ENCODE data around the gene CHERP.

Gene CHERP, protein sequence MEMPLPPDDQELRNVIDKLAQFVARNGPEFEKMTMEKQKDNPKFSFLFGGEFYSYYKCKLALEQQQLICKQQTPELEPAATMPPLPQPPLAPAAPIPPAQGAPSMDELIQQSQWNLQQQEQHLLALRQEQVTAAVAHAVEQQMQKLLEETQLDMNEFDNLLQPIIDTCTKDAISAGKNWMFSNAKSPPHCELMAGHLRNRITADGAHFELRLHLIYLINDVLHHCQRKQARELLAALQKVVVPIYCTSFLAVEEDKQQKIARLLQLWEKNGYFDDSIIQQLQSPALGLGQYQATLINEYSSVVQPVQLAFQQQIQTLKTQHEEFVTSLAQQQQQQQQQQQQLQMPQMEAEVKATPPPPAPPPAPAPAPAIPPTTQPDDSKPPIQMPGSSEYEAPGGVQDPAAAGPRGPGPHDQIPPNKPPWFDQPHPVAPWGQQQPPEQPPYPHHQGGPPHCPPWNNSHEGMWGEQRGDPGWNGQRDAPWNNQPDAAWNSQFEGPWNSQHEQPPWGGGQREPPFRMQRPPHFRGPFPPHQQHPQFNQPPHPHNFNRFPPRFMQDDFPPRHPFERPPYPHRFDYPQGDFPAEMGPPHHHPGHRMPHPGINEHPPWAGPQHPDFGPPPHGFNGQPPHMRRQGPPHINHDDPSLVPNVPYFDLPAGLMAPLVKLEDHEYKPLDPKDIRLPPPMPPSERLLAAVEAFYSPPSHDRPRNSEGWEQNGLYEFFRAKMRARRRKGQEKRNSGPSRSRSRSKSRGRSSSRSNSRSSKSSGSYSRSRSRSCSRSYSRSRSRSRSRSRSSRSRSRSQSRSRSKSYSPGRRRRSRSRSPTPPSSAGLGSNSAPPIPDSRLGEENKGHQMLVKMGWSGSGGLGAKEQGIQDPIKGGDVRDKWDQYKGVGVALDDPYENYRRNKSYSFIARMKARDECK

DNA sequence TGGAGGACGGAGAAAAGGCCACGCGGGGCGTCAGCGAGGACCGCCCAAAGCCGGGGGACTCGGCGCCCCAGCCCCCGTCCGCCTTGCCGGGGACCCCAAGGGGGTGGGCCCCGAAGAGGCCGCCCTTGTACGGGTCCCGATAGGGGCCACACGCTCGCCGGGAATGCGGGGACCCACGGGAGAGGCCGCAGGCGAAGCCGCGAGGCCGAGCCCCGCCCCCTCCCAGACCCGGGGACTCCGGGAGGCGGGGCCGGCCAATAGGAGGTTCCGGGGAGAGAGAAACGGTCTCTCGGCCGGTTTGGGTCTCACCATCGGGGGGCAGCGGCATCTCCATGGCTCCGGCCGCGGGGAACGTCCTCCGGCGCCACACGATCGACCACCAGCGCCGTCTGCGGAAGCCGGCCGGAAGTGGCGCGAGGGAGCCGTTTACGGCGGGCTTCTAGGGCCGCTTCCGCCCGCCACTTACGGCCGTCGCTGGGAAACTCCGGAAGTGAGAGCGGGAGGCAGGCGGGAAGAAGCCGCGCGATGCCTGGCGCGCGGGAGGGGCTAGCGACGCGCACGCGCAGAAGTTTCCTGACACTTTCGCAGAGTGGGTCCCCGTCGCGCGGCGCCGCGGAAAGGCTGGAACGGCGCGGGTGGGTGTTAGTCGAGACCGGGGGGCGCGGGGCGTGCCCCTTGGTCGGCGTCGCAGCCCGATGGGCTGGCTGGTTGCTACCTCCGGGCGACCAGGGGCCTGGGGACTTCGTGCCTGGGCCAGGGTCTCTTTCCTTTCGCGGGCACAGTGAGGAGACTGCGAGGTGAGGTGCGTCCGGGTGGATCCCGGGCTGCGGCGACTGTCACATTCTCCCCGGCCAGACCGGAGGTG, at the start of gene CHERP:
TSS of gene CHERP (minus strand) at position 393 of the 865 bp plus-strand sequence. CDS start at position 334, 59 bp downstream.
- DNase-seq (ENCODE audit: low spot score): peak; percentile 95

DNA sequence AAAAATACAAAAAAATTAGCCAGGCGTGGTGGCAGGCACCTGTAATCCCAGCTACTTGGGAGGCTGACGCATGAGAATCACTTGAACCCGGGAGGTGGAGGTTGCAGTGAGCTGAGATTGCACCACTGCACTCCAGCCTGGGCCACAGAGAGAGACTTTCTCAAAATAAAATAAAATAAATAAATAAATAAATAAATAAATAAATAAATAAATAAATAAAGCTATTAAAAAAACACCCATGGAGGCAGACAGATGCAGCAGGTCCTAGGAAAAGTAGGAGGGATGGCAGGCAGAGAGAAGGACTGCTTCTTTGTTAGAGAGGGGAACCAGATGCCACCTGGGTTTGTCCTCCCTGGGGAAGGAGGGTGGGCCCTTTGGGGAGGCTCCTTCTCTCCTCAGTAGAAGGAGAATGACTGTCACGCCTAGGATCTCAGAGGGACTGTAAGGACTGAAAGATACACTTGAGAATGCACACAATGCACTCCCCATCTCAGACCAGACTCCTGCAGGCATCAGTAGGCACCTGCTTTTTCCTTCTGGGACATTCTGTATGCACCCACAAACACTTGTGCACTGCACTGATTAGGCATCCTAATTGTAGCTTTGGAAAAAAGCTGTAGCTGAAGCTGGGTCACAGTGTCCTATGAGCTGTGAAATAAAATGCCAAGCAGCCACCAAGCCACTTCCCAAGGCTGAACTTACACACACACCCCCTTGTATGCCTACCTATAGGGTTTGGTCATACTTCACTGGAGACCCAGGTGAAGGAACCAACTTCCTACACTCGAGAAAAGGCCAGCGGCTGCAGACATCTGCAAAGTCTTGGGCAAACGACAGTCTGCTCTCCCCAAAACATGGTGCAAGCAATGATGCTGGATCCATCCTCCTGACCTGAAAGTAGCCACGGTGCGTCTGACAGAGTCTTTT, 48.9 kb upstream of the CHERP start:
- no peak for DNase-seq (ENCODE audit: low spot score)

DNA sequence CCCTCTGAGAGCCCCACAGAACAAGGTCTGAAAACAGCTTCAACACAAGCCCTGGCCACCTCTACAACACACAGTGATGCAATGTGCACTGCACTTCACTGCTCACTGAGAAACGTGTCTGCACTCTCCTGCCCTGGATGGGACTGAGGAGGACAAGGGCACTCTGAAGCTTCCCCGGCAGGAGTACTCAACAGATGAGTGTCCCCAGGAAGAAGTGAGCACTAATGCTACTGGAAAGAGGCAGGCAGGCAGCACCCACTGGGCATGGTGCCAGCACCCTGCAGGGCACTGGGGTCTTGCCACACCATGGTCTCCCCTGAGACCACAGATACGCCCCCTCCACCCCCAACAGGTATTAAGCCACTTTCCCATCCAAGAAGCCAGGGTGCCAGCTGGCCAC, 47.7 kb upstream of the CHERP start:
- no peak for DNase-seq (ENCODE audit: low spot score)

DNA sequence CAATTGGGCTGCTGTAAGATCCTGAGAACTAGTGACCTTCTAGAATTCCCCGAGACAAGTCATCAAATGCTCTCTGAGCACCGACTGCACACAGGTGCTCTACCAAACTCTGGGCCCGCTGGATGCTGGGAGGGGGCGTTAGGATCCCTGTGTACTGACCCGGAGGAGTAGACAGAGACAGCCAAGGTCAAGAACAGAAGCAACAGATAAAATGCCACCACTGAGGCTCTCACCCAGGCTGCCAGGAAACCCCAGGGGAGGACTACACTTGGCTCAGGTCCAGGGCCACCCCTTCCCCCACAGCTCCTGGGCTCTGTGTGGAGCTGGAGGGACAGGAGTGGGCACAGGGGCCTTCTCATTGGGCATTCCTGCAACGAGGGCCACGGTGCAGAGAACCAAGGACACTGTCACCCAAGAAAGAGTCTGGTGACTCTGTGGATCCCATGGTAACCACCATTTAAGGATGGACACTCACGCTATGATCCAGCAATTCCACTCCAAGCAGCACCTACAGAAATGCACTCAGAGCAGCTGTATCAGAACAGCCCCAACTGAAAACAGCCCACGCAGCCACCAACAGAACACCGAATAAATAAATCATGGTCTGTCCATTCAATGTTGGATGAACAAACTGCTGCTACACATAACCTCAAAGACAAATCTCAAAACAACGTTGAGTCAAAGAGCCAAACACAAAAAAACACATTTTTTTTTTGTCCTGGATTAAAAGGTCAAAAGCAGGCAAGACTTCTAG, 46.8 kb upstream of the CHERP start:
- no peak for DNase-seq (ENCODE audit: low spot score)

DNA sequence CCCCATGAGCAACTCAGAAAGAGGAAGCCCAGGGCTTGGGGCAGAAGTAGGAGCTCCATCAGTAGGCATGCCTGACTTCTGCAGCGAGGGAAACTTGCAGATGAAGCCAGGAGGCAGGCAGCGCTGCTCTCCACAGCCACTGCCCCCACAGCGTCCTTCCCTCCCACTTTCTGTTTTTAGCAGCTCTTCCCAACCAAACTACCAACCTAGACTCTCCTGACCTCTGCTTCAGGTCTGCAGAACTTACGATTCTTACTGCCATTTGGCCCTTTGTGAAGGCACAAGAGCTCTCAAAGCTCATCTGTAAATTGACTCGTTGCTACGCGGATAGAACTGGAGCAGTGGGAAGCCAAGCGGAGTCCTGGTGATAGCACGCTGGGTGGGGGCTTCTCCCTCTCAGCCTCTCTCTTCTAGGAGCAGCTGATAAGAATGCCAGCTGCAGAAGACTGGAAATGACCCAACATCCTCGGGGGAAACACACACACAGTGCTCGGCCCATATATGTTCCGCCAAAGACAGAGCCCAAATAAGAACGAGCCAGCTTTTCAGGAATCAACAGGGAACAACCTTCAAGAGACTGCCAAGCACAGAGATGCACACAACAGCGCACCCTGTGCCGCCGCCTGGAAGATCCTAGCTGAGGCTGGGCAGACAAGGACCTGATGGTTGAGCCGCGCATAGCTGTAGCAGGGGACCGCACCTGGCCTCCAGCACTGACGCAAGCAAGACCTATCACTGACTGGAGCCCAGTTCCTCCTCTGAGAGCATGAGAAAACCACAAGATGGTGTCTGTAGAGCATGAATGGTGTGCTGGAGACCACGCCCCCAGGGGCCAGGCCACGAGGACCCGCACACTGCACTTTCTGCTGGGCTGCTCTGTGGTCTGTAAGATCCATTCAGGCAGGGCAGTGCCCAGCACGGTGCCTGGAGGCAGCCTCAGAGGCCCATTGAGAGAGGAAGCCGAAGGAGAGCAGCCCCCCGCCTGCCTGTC, 45.9 kb upstream of the CHERP start:
- no peak for DNase-seq (ENCODE audit: low spot score)

DNA sequence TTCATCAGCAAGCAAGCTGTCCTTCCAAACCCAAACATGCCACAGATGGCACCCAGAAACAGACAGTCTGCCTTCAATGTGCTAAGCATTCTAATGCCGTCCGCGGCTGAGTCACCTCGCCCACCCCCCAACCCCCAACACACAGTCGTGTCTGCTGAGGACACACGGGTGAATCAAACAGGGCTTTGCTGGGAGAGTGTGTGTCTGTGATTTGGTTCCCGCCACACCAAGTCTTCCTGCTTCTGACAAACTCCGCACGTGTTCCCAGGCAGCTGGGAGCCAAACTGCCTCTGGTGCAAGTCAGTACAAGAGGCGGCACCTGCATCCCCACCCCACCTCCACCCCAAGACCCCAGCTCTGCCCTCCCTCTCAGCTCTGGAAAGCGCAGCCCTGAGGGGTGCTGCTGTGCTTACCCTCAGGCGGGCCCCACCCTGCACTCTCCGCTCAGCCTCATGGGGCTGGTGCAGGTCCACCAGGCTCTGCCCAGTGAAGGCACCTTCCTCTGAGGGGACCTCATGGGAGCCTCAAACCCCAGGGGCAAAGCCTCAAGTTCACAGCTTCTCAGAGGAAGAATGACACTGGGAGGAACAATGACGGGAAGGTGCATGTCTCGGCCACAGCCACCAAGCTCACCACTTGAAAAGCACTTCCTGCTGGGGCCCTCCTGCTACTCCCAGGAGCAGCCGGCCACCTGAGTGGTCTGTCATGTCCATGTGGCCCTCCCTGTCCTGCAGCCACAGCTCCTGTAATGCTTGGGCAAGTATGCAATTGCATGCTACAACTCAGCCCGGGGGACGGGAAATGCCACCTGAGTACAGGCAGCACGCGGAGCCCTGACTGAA, 45.0 kb upstream of the CHERP start:
- no peak for DNase-seq (ENCODE audit: low spot score)

DNA sequence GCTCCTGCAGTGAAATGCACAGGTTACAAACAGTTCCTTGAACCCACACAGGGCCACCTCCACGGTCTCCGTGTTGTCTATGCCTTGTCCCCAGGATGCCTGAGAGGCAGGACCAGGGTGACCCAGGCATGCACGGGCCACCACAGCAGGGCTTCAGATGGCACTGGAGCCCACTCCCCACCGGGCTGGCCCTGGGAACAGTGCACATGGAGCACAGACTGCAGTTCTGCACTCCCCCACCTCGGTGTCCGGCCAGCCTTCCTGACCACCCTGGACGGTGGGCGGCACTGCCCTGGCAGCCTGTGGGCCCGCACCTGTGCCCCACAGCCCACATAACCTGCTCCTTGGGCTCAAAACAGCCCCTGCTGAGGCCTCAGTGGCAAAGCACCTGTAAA, 44.2 kb upstream of the CHERP start:
- DNase-seq (ENCODE audit: low spot score): no peak

DNA sequence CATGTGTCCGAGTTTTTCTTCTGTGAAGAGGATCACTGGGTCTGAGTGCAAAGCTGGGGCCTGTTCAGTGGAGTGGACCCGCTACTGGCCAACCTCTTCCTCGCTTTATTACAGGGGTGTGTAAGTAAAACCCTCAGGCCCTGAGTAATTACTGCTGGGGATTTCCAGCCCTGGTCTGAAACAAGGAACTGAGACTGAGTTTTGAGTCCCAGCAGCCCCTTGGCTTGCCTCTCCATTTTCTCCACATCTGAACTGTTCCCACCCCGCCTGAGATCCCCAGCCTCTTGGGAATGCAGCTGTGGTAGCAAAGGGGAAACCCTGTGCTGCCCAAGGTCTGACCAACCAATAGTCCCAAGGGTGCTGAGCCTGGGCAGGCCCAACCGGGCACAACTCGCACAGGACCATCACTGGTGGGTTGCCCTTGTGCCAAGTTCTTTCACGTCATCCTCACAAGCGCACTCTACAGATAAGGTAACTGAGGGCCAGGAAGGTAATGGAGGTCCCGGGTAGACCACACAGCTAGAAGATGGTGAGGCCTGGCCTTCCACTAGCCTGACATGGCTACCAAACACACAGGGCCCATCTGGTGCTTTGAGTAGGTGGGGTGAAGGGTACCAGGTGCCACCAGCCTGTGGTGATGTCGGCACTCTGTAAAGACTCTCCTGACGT, 43.7 kb upstream of the CHERP start:
- DNase-seq (ENCODE audit: low spot score): no peak

DNA sequence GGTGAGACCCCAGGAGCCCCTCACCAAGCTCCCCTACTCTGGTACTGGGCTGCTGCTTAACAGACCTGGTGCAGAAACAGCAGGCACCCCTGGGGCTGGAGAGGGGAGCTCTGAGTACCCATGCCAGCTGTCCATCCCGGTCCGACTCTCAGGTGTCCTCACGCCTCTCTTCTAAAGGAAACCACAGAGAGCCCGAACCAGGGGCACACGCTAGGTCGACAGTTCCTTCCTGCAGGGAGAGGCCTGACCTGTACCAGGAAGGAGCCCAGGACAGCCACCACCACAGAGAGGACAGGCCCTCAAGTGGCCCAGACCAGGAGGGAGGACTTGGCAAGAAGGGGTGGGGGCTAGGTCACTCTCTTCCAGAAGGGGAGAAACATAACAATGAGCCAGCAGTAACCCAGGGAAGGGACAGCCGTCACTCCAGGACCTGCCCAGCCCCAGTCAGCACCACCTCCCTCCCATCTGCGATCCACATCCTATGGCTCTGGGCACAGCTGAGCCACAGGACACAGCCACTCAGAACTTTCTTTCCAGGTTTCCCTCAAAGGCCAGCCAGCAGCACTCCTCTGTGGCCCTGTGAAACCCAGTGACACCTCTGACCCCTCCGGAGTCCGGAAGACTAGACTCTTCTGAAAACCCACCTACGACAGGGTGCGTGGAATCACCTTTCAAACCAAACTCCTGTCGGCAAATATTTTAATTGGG, 43.0 kb upstream of the CHERP start:
- no peak for DNase-seq (ENCODE audit: low spot score)

DNA sequence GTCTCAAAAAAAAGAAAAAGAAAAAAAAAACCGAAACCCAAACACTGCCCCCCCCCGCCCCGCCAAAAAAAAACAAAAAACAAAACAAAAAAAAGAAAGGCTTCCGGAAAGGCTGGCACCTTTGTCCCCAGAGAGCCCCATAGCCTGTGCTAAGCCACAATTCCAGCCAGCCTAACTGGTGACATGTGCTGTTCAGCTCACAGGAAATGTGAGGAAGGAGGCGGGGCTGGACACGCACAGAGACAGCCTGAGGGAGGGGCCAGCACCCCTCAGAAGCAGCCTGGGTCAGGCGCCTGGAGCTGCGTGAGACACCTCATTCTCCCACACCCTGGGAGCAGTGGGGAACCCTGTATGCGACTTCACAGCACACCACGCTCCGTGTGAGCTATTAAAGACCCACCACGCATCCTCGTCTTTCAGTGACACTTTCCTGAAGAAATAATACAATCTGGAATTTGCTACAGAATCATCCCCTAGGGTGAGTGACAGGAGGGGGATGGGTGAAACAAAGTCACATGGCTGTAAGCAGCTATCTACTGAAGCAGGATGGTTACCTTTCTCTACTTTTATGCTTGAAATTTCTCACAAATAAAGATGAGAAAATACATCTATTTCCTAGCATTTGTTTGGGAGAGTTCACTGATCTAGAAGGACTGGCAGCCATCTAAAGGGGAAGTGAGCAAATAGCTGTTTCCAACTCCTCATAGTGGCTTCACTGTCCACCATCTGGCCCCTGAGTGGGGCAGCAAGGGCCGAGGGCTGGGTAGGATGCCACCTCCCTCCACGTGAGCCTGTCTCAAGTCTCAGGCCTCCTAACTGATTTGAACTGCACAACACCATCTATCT, 42.2 kb upstream of the CHERP start:
- DNase-seq (ENCODE audit: low spot score): peak; percentile 81

DNA sequence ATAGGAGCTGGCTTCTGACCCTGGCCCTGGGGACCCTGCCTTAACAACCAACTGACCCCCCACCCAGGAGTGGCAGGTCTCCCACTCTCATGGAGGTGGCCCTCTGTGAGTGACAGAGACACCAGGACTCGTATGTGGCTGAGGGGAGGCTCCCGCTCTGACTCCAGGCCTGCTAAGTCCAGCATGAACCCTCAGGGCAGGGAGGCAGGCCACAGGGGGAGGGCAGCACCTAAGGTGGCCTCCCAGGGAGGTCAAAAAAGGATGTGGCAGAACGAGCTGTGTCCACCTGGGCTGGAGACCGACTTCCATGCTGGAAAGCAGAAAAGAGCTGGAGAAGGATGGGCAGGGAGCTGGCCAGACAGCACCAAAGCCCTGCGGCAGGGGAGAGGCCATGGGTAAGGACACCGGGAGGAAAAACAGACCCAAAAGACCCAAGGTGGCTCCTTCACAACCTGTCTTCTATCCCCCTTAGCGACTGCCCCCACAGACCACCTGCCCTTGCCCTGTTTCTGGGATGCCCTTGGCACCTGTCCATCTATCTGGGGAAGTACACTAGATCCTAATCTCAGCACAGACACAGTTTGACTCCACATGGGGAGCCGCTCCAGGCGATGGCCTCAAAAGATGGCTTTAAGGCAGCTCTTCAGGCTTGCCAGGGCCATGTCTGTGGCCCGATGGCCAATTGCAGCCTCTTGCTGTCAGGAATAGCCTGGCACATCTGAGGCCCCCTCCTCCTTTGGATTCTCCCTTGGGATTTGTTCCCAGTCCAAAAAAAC, 40.4 kb upstream of the CHERP start:
- DNase-seq (ENCODE audit: low spot score): no peak

DNA sequence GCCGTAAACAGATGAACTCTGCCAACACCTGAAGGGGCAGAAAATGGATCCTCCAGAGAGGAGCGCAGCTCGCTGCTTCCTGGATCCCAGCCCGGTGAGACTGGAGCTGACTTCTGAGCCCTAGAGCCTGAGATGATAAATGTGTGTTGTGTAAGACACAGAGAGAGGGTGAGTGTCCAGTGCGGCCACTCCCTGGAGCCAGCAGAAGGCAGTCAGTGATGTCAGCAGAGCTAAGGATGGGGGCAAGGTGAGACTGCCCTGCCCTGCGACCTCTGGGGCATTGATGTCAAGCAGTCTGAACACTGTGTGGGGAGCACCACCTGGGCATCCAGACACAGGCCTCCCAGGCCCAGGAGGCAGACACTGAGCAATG, 39.7 kb upstream of the CHERP start:
- no peak for DNase-seq (ENCODE audit: low spot score)

DNA sequence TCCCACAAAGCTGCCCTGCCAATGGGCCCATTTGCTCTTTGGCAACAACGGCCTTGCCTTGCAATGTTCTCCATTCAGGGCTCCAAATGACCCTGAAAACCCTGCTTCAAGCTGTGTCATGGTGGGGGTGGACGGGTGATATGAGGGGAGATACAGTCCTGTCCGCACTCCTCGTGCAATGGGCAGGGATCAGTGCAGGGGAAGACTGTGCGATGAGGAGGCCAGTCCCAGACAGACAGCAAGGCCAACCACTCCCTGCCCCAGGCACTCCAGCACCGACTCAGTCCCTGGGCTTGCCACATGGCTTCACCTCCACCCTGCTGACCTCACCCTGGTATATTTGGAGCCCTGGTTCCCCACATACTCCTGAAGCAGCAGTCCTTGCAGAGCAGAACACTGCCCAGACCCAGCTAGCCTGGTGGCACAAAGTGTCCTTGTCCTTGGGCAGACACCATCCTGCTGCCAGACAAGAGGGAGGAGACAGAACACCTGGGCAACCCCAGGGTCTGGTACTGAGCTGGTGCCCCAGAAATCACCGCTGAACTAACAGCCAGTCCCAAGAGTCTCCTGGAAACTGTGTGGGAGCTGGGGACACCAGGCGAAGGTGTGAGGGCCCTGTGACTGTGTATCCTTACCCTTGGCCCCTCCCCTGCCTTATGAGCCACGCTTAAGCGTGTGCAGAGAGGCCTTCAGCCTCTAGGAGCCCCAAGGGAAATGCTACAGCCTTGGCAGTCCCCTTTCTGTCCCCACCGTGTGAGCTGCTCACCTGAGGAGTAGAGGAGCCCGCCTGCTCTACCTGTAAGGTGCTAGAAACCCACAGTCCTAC, 39.1 kb upstream of the CHERP start:
- no peak for DNase-seq (ENCODE audit: low spot score)

DNA sequence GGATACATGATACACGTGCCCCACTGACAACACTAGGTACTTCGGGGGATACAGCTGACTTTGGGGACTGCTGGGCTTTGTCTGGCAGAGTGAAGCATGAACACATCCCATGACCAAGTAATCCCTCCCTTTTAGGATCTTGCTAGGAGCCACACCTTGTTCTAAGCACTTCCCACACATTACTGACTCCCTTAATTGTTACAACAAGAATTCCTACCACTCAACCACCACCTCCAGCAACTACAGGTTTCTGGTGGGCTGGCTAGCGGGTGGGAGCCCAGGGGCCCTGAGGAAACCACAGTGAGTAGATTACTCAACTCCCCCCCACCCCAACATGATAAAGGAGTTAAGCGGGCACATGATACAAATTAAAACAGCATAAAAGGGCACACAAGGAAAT, 37.1 kb upstream of the CHERP start:
- DNase-seq (ENCODE audit: low spot score): no peak
